ENCODE results near the gene RUNX2.
"Not testable (repeated sequence)": the region's sequence is repeated elsewhere in the genome, so short reads cannot be mapped to it uniquely, and the experiment has no call there.

Gene RUNX2

GRCh38 chr6:45327956-45328522 is at the start of gene RUNX2:
Gene RUNX2 (plus strand): TSS chr6:45328330. CDS start chr6:45328727, 397 bp downstream.
- DNase-seq (ENCODE audit: low spot score) = no peak

DNA sequence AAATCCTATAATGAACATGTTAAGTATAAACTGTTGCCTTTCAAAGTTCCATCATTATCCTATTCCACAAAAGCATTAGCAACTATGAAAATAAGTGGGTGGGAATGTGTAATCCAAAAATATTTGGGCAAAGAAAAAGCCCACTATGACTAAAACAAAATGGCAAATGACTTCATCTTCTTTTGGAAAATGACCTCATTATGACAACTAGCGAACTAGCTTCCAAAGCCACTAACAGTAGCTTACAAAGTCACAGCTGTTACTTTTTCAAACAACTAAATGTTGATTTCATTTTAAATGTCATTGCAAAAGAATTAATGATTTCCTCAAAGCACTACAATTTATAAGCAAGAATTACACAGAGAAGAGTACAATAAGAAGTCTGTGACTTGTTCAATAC is 49.8 kb upstream of the RUNX2 start:
- DNase-seq (ENCODE audit: low spot score) = no peak

DNA sequence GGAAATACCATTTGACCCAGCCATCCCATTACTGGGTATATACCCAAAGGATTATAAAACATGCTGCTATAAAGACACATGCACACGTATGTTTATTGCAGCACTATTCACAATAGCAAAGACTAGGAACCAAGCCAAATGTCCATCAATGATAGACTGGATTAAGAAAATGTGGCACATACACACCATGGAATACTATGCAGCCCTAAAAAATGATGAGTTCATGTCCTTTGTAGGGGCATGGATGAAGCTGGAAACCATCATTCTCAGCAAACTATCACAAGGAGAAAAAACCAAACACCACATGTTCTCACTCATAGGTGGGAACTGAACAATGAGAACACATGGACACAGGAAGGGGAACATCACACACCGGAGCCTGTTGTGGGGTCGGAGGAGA is 41.4 kb upstream of the RUNX2 start:
- DNase-seq (ENCODE audit: low spot score) = not testable (repeated sequence)

DNA sequence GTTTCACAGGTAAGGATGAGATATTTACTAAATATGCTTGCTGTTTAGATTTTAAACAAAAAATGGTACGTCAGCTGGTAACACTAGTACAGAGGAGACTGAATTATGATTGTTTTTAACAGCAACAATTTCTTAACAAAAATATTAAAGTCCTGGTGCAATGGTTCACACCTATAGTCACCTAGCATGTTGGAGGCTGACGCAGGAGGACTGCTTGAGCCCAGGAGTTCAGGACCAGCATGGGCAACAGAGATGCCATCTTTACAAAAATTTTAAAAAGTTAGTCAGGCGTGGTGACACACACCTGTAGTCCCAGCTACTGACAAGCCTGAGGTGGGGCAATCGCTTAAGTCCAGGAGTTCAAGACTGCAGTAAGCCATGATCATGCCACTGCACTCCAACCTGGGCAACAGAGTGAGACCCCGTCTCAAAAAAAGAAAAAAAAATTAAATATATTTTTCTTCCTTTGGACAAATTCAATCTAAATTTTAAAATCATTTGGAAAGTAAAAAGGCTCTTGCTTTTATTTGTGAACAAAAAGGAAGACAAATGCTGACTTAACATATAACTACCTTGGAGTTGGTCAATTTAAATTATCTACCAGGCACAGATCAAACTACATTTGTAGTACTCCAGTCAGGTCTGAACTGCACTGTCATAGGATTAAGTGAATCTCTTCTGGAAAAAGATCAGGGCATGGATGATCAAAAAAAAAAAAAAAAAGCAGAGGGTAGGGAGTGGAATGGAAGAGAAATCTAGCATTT is 38.2 kb upstream of the RUNX2 start:
- DNase-seq (ENCODE audit: low spot score) = no peak

DNA sequence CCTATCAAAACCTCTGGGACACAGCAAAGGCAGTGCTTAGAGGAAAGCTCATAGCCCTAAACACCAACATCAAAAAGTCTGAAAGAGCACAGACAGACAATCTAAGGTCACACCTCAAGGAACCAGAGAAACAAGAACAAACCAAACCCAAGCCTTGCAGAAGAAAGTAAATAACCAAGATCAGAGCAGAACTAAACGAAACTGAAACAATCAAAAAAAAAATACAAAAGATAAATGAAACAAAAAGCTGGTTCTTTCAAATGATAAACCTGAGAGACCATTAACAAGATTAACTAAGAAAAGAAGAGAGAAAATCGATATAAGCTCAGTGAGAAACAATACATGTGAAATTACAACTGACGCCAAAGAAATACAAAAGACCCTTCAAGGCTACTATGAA is 34.8 kb upstream of the RUNX2 start:
- no peak for DNase-seq (ENCODE audit: low spot score)

DNA sequence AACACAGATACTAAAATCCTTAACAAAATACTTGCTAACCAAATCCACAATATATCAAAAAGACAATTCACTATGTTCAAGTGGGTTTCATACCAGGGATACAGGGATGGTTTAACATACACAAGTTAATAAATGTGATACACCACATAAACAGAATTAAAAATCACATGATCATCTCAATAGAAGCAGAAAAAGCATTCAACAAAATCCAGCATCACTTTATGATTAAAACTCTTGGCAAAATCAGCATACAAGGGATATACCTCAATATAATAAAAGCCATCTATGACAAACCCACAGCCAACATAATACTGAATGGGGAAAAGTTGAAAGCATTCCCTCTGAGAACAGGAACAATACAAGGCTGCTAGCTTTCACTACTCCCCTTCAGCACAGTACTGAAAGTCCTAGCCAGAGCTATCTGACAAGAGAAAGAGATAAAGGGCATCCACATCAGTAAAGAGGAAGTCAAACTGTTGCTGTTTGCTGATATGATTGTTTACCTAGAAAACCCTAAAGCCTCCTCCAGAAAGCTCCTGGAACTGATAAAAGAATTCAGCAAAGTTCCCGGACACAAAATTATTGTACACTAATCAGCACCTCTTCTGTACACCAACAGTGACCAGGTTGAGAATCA is 33.9 kb upstream of the RUNX2 start:
- DNase-seq (ENCODE audit: low spot score) = not testable (repeated sequence)

DNA sequence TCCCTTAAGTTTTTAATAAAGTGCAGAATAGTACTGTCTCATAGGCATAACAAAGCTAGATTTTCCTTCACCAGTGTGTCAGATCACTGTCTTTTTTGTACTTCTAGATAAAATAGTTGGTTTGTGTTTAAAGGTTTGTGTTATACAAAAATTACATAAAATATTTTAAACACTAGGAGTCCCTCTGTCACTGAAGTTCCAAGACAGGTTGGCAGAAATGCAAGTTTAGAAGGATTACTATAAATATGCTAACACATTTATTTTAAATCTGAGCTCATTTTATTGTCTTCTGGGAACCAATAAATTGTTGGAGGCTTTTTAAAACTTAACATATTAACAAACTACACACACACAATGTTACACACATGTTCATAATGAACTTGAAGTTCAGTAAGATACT is 30.8 kb upstream of the RUNX2 start:
- DNase-seq (ENCODE audit: low spot score) = no peak

- DNase-seq (ENCODE audit: low spot score) = no peak
These were observed 29.0 kb upstream of the RUNX2 start for GRCh38 chr6:45299096-45299581.

DNA sequence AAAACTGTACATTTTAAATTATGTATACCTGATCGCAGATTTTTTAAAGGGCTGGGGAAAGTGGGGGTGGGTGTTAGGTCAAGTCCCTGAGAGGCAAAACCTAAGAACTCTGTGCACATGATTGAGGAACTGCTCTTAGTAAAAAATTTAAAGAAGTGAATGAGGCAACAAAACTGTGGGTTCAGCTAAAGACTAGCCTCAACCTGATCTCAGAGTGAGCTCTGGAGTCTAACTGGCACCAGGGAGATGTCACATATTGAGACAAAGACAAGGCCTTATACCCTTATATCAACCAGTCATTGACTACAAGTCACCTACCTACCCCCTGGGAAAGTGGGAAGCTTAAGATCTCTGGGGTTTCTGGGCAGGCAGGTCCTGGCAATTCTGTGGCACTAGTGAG is 27.4 kb upstream of the RUNX2 start:
- no peak for DNase-seq (ENCODE audit: low spot score)

- no peak for DNase-seq (ENCODE audit: low spot score)
These were observed 26.6 kb upstream of the RUNX2 start for GRCh38 chr6:45301348-45302142.

DNA sequence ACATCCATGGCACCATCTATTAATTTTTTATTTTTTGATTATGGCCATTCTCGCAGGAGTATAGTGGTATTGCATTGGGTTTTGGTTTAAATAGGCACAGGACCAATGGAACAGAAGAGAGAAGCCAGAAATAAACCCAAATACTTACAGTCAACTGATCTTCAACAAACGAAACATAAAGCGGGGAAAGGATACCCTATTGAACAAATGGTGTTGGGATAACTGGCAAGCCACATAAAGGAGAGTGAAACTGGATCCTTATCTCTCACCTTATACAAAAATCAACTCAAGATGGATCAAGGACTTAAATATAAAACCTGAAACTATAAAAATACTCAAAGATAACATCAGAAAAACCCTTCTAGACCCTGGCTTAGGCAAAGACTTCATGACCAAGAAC is 25.3 kb upstream of the RUNX2 start:
- DNase-seq (ENCODE audit: low spot score) = no peak

- DNase-seq (ENCODE audit: low spot score) = no peak
These were observed 22.6 kb upstream of the RUNX2 start for GRCh38 chr6:45305546-45305945.

DNA sequence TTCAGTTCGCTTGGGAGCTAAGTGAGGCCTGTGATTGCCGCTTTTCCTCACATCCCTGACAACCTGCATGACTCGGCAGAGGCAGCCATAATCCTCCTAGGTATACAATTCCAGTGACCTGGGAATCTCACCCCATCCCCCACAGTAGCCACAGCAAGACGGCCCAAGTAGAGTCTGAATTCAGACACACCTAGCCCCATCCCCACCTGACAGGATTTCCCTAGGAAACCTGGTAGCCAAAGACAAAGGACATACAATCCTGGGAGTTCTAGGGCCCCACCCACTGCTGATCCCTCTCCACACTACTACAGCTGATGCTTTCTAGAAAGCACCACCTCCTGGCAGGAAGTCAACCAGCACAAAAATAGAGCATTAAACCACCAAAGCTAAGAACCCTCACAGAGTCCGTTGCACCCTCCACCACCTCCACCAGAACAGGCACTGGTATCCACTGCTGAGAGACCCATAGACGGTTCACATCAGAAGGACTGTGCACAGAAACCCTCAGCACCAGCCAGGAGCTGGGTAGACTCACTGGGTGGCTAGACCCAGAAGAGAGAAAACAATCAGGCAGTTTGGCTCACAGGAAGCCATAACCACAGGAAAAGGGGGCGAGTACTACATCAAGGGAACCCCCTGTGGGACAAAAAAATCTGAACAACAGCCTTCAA is 17.9 kb upstream of the RUNX2 start:
- no peak for DNase-seq (ENCODE audit: low spot score)

DNA sequence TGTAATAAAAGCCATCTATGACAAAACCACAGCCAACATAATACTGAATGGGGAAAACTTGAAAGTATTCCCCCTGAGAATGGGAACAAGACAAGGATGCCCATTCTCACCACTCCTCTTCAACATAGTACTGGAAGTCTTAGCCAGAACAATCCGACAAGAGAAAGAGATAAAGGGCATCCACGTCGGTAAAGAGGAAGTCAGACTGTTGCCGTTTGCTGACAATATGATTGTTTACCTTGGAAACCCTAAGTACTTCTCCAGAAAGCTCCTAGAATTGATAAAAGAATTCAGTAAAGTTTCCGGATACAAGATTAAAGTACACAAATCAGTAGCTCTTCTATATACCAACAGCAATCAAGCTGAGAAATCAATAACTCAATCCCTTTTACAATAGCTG is 14.0 kb upstream of the RUNX2 start:
- no peak for DNase-seq (ENCODE audit: low spot score)

GRCh38 chr6:45320349-45320748 is 7.8 kb upstream of the RUNX2 start:
- no peak for DNase-seq (ENCODE audit: low spot score)

DNA sequence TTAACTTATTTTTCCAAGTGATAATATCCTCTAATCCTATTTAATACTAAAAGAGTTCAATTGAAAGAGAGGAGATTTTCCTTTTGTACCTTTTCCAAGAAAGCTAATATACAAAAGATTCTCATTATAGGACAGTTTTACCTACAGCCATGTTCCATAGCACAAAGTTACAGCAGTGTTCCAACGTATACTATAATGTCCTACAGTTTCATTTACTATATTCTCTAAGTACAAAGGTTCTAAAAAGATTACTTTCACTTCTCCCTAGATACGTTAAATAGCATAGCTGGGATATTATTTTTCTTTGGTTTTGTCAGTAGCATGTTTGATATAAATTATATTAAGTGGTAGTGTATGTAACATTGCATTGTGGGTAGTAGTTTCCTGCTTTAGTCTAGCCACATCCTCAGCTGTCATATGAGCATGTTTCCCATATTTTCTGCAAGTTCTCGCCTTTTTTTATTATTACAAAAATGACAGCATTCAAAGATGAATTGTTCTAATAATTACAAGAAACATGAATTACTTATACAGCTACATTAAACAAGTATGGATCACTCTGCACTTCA is 4.4 kb upstream of the RUNX2 start:
- no peak for DNase-seq (ENCODE audit: low spot score)

GRCh38 chr6:45326698-45327417 is 1.3 kb upstream of the RUNX2 start:
- DNase-seq (ENCODE audit: low spot score) = no peak

- DNase-seq (ENCODE audit: low spot score) = no peak
These were observed 393 bp downstream of the RUNX2 start for GRCh38 chr6:45328523-45328922.

- no peak for DNase-seq (ENCODE audit: low spot score)
These were observed 16.8 kb downstream of the RUNX2 start for GRCh38 chr6:45344900-45345299.

GRCh38 chr6:45350186-45350710 is 22.1 kb downstream of the RUNX2 start:
- DNase-seq (ENCODE audit: low spot score) = no peak

DNA sequence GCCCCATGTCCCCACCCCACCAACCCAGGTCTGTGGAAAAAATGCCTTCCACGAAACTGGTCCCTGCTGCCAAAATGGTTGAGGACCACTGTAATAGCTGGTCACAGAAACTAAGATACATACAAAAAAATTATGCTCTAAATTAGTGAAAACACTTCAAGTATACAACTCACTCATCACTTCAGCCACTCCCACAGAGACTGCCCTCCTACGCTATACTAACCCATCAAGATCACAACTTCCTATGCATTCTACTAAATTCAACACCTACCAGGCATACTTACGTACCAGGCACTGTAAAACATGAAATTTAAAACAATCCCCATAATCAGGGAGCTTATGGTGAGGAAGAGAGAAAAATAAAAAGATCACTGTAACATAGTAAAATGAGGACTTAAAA is 22.9 kb downstream of the RUNX2 start:
- DNase-seq (ENCODE audit: low spot score) = no peak

Data from hematopoietic multipotent progenitor cell treated with erythropoietin and hydrocortisone succinate and interleukin-3 and kit ligand, for 15 days (in vitro differentiated cells).